ENCODE data around the gene ULK4.

DNA sequence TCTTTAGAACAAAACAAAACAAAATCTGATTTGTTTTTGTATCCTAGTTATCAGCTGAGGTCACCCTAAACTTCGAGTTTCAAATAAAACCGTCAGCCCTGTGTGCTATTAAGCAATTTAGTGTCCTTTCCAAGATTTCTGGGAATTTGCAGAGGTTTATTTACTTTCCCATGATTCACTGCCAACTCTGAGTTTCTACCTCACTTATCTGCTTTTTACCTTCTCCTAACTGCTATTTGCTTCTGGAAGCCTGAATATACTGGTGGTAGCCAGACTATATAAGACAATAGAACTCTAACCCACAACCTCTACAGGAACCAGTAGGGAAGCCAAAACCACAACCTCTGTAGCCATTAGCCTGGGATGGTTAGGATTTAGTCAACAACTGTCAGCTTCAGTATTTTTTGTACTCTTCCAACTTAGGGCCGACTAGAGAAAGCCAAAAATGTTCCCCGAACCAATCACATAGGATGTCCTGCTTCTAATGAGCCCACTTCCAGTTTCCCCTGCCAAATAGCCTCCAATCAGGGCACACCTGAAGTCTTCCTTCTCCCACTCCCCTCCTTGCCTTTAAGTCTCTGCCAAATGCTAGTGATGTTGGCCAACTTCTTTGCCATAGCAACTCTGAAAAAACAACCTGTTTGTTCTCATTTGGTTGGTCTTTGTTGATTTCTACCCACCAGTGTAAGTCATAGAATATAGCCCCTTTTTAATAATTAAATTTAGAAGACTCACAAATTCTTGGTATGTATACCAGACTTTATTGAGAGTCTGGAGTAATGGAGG, 273.1 kb downstream of the ULK4 start:
- TF ChIP-seq, protein P1, sequence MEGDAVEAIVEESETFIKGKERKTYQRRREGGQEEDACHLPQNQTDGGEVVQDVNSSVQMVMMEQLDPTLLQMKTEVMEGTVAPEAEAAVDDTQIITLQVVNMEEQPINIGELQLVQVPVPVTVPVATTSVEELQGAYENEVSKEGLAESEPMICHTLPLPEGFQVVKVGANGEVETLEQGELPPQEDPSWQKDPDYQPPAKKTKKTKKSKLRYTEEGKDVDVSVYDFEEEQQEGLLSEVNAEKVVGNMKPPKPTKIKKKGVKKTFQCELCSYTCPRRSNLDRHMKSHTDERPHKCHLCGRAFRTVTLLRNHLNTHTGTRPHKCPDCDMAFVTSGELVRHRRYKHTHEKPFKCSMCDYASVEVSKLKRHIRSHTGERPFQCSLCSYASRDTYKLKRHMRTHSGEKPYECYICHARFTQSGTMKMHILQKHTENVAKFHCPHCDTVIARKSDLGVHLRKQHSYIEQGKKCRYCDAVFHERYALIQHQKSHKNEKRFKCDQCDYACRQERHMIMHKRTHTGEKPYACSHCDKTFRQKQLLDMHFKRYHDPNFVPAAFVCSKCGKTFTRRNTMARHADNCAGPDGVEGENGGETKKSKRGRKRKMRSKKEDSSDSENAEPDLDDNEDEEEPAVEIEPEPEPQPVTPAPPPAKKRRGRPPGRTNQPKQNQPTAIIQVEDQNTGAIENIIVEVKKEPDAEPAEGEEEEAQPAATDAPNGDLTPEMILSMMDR (IDR thresholded peaks at IDR 0.05) = no peak
- TF ChIP-seq POLR2A (IDR thresholded peaks at IDR 0.05) = no peak

Measured in lower leg skin (tissue), 3 donors.